HepG2 (cell line): ENCODE results near the gene CLIC1. TPM values are rescaled to one million over a fixed set of nuclear protein-coding genes. Genes with fewer than 3 reads are reported as not detected.

Experiments
- CERS6 ChIP-seq: sonication (generic); formaldehyde crosslinking; IDR thresholded peaks from 2 replicates; pipeline ENCODE4 v1.5.0; 2020; ENCODE audit warnings: missing genetic modification reagents
- CSRNP1 ChIP-seq: sonication (generic); formaldehyde crosslinking; IDR thresholded peaks from 2 replicates; pipeline ENCODE4 v1.8.1; 2023; ENCODE audit warnings: mild to moderate bottlenecking, missing genetic modification reagents
- DZIP1 ChIP-seq: sonication (generic); formaldehyde crosslinking; IDR thresholded peaks from 2 replicates; pipeline ENCODE4 v1.5.0; 2020; ENCODE audit warnings: mild to moderate bottlenecking, missing genetic modification reagents
- E2F2 ChIP-seq: sonication (generic); formaldehyde crosslinking; IDR thresholded peaks from 2 replicates; pipeline ENCODE4 v1.4.0; 2020; ENCODE audit warnings: missing genetic modification reagents, borderline replicate concordance
- ISL2 ChIP-seq: sonication (generic); formaldehyde crosslinking; IDR thresholded peaks from 2 replicates; pipeline ENCODE4 v1.5.0; 2020; ENCODE audit warnings: missing genetic modification reagents
- PCBP1 ChIP-seq: fragments of 200-400 bp; formaldehyde crosslinking; IDR thresholded peaks from 2 replicates; pipeline ENCODE4 v1.6.1; 2017; ENCODE audit warnings: mild to moderate bottlenecking, low read depth, low read length, borderline replicate concordance
- POLR2G ChIP-seq: fragments of 200-400 bp; formaldehyde crosslinking; IDR thresholded peaks from 2 replicates; pipeline ENCODE4 v1.6.1; 2018; ENCODE audit warnings: mild to moderate bottlenecking, low read depth, low read length, moderate library complexity
- SKIL ChIP-seq: sonication (generic); formaldehyde crosslinking; IDR thresholded peaks from 2 replicates; pipeline ENCODE4 v1.8.0; 2022; ENCODE audit warnings: missing genetic modification reagents, mild to moderate bottlenecking, moderate library complexity, borderline replicate concordance
- TRIM24 ChIP-seq: sonication (generic); formaldehyde crosslinking; IDR thresholded peaks from 2 replicates; pipeline ENCODE4 v1.8.0; 2022; ENCODE audit warnings: mild to moderate bottlenecking, missing genetic modification reagents
- ZNF331 ChIP-seq: sonication (generic); formaldehyde crosslinking; IDR thresholded peaks from 2 replicates; pipeline ENCODE4 v1.4.0; 2020; ENCODE audit warnings: missing genetic modification reagents
- ZNF333 ChIP-seq: sonication (generic); formaldehyde crosslinking; IDR thresholded peaks from 2 replicates; pipeline ENCODE4 v1.4.0; 2020; ENCODE audit warnings: mild to moderate bottlenecking, missing genetic modification reagents, borderline replicate concordance
- ZNF33B ChIP-seq: sonication (generic); formaldehyde crosslinking; IDR thresholded peaks from 2 replicates; pipeline ENCODE4 v1.5.1; 2020; ENCODE audit warnings: mild to moderate bottlenecking, missing genetic modification reagents
- ZNF512B ChIP-seq: sonication (generic); formaldehyde crosslinking; IDR thresholded peaks from 2 replicates; pipeline ENCODE4 v1.5.1; 2020; ENCODE audit warnings: missing genetic modification reagents, mild to moderate bottlenecking, borderline replicate concordance
- ZNF619 ChIP-seq: sonication (generic); formaldehyde crosslinking; IDR thresholded peaks from 2 replicates; pipeline ENCODE4 v1.4.0; 2020; ENCODE audit warnings: mild to moderate bottlenecking, missing genetic modification reagents
- ZNF841 ChIP-seq: sonication (generic); formaldehyde crosslinking; IDR thresholded peaks from 2 replicates; pipeline ENCODE4 v1.8.1; 2023; ENCODE audit warnings: missing genetic modification reagents, borderline replicate concordance
- ZNF850 ChIP-seq: sonication (generic); formaldehyde crosslinking; conservative IDR thresholded peaks from 2 replicates; pipeline ENCODE4 v1.9.0; 2021; ENCODE audit warnings: mild to moderate bottlenecking, missing genetic modification reagents
- polyA plus RNA-seq, 8 experiments: library from polyadenylated mRNA; depleted of rRNA in 3 of 8; stranded (reverse) in 7 of 8; unstranded in 1 of 8; fragments of >200 nt; fragmentation: Illumina TruSeq in 4 of 8; extraction: Trizol in 4 of 8; gene quantifications; 2 replicates each; pipeline versions ENCODE4 v1.2.1 to v1.2.3, GENCODE V29; 2011 to 2016; ENCODE audit warnings: low read depth in 4 of 8, missing spikeins in 1 of 8, mixed read lengths in 1 of 8; ENCODE audit not compliant: insufficient read depth in 1 of 8
- total RNA-seq, 5 experiments: library from RNA; depleted of rRNA; stranded (reverse); fragments of >200 nt; fragmentation: Illumina TruSeq; extraction: Trizol; gene quantifications; 2 replicates each; pipeline ENCODE4 v1.2.3, GENCODE V29; 2016; ENCODE audit warnings: low read depth in 1 of 5

CLIC1 gene
- total and polyA plus RNA-seq, 2 of the 13 experiments (the other 11 are each of a cell fraction or from before 2014, with no cell fraction given) = 602 to 891 TPM

GRCh38 chr6:31729979-31730630 lies 6.2 kb downstream of the CLIC1 start (continued):
- TF ChIP-seq ZNF512B (CRISPR knock-in tag) = no peak
- 0 out of 2 replicates have a peak, but pooled peaks have one; percentile 15 for TF ChIP-seq ISL2
- no peak for TF ChIP-seq ZNF619 (CRISPR knock-in tag)
- TF ChIP-seq PCBP1 = peak; percentile 97; the same call in 1 of the 2 replicates
- peak; percentile 91; the same call in 1 of the 2 replicates for TF ChIP-seq CSRNP1
- TF ChIP-seq ZNF333 (CRISPR knock-in tag) = peak; percentile 56; the same call in 1 of the 2 replicates
- no peak for TF ChIP-seq ZNF841 (CRISPR knock-in tag)
- peak; percentile 56; the same call in 1 of the 2 replicates for TF ChIP-seq SKIL
- TF ChIP-seq POLR2G = peak; percentile 97
- no peak; the same call in 1 of the 2 replicates for TF ChIP-seq E2F2 (CRISPR knock-in tag)
- peak; percentile 34; the same call in 1 of the 2 replicates for TF ChIP-seq ZNF33B (CRISPR knock-in tag)
- peak; percentile 89; the same call in 1 of the 2 replicates for TF ChIP-seq ZNF850 (CRISPR knock-in tag)
- TF ChIP-seq TRIM24 (CRISPR knock-in tag) = no peak
- no peak for TF ChIP-seq DZIP1 (CRISPR knock-in tag)
- TF ChIP-seq CERS6 (CRISPR knock-in tag) = no peak
- TF ChIP-seq ZNF331 (CRISPR knock-in tag) = peak; percentile 42; the same call in 1 of the 2 replicates
